CD8-positive, alpha-beta memory T cell (primary cell): ENCODE data around the gene GOLT1B. TPM values are rescaled to one million over a fixed set of nuclear protein-coding genes. Genes with fewer than 3 reads are reported as not detected.

Experiments
- CTCF ChIA-PET: fragments of 350-600 bp; sonication (Branson Sonifier 250); formaldehyde crosslinking; loops from one replicate; lab custom pipeline; 2021; ENCODE audit warnings: antibody characterized with exemption; lab: Charles Lee
- POLR2A ChIA-PET: fragments of 350-600 bp; sonication (Branson Sonifier 250); formaldehyde crosslinking; loops from one replicate; lab custom pipeline; 2021; ENCODE audit warnings: antibody characterized with exemption; lab: Charles Lee
- DNase-seq, 5 donors: peaks; one replicate each; pipeline versions ENCODE4 v3.0.0 to v3.0.0-alpha.2; 2020 to 2022; ENCODE audit warnings: mixed read lengths in 1 of 5
- H3K27ac ChIP-seq: one replicate; pipeline ENCODE4 v1.7.0; 2013; ENCODE audit warnings: low read depth, mild to moderate bottlenecking, low read length, moderate library complexity
- H3K27me3 ChIP-seq: 2 replicates; pipeline ENCODE4 v1.7.0; 2013; ENCODE audit warnings: low read length, mild to moderate bottlenecking; ENCODE audit not compliant: insufficient read depth, poor library complexity, severe bottlenecking
- H3K36me3 ChIP-seq: 2 replicates; pipeline ENCODE4 v1.7.0; 2013; ENCODE audit warnings: mild to moderate bottlenecking, low read length, moderate library complexity; ENCODE audit not compliant: insufficient read depth
- H3K4me1 ChIP-seq: 2 replicates; pipeline ENCODE4 v1.7.0; 2013; ENCODE audit warnings: mild to moderate bottlenecking, low read length, moderate library complexity; ENCODE audit not compliant: insufficient read depth
- H3K4me3 ChIP-seq: 2 replicates; pipeline ENCODE4 v1.7.0; 2013; ENCODE audit warnings: mild to moderate bottlenecking, low read length
- H3K9me3 ChIP-seq: 2 replicates; pipeline ENCODE4 v1.7.0; 2013; ENCODE audit warnings: mild to moderate bottlenecking, low read length
- H3K27ac Mint-ChIP-seq, 8 donors: one replicate each; pipeline ENCODE4 v1.8.0; 2020 to 2021; ENCODE audit warnings: mixed read lengths in 8 of 8, mild to moderate bottlenecking in 6 of 8, inconsistent platforms in 3 of 8, moderate library complexity in 3 of 8
- H3K27me3 Mint-ChIP-seq, 2 donors: one replicate each; pipeline ENCODE4 v1.8.0; 2020 to 2021; ENCODE audit warnings: mixed read lengths in 2 of 2, mild to moderate bottlenecking in 1 of 2, moderate library complexity in 1 of 2
- H3K36me3 Mint-ChIP-seq, 3 donors: one replicate each; pipeline ENCODE4 v1.8.0; 2020 to 2021; ENCODE audit warnings: mixed read lengths in 3 of 3, inconsistent platforms in 1 of 3, mild to moderate bottlenecking in 1 of 3
- H3K4me1 Mint-ChIP-seq, 3 donors: one replicate each; pipeline ENCODE4 v1.8.0; 2020 to 2021; ENCODE audit warnings: mixed read lengths in 3 of 3, inconsistent platforms in 1 of 3, mild to moderate bottlenecking in 1 of 3
- H3K4me3 Mint-ChIP-seq, 7 donors: one replicate each; pipeline ENCODE4 v1.8.0; 2020 to 2021; ENCODE audit warnings: mixed read lengths in 7 of 7, mild to moderate bottlenecking in 6 of 7, moderate library complexity in 4 of 7, inconsistent platforms in 2 of 7
- H3K9me3 Mint-ChIP-seq, 5 donors: one replicate each; pipeline ENCODE4 v1.8.0; 2020 to 2022; ENCODE audit warnings: mixed read lengths in 5 of 5, mild to moderate bottlenecking in 3 of 5, moderate library complexity in 2 of 5, inconsistent platforms in 1 of 5
- polyA plus RNA-seq: library from polyadenylated mRNA; unstranded; fragments of 300-500 nt; fragmentation: Illumina TruSeq; gene quantifications from one replicate; pipeline ENCODE4 v1.2.3, GENCODE V29; 2021
- total RNA-seq, 2 experiments: library from RNA; stranded (reverse); gene quantifications; one replicate each; pipeline ENCODE4 v1.2.3, GENCODE V29; 2021

Gene GOLT1B
- total and polyA plus RNA-seq, 3 experiments from 2014 or later, result 25.8 to 52.3 (median 48.1) TPM

GRCh38 chr12:21502872-21503271 is 1.3 kb downstream of the GOLT1B start:
- Histone ChIP-seq H3K36me3 (peaks cover 11% of the 10 kb centered on the region), H3K4me3 (no peak overlapping the region), H3K27me3 (no peaks in the 10 kb centered on the region), H3K4me1 (peaks cover 56% of the 10 kb centered on the region), H3K27ac (no peak overlapping the region), H3K9me3 (no peaks in the 10 kb centered on the region)
- no peak overlapping the region for H3K4me3 Mint-ChIP-seq
- DNase-seq, result no peak
- H3K9me3 Mint-ChIP-seq, result no peaks in the 10 kb centered on the region
- peaks cover 43 to 59% (median 45%) of the 10 kb centered on the region in 3 donors for H3K4me1 Mint-ChIP-seq
- peaks cover 4 to 33% (median 8%) of the 10 kb centered on the region in 3 donors for H3K36me3 Mint-ChIP-seq
- no peaks in the 10 kb centered on the region for H3K27me3 Mint-ChIP-seq
- ChIA-PET CTCF (no interaction called here), POLR2A (no interaction called here)
- H3K27ac Mint-ChIP-seq, result peak overlapping the region in 2 of 8 donors; percentile 70 to 71

DNA sequence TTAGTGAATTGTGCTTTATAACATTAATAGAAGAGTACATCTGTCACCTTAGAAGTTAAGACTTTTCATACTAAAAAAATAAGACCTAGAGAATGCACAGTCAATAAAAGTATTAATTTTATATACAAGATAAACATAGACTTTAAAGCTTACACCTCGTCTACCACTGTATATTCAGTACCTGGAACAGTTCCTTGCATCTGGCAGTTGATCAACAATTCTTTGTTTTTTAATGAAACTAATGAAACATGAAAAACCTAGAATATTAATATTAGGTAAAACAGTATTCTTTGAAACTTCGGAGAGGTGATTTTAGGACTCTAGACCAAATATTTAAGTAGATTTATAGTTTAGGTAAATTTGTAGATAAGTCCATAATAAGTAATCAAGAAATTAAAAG is 4.3 kb downstream of the GOLT1B start:
- Mint-ChIP-seq H3K9me3 (no peaks in the 10 kb centered on the region), H3K27ac (peak overlapping the region in 3 of 8 donors; percentile 29 to 31 (median 29)), H3K4me3 (peak overlapping the region in 1 of 7 donors; percentile 29), H3K36me3 (peaks cover 0 to 44% (median 20%) of the 10 kb centered on the region in 3 donors), H3K27me3 (no peaks in the 10 kb centered on the region), H3K4me1 (peaks cover 51 to 66% (median 65%) of the 10 kb centered on the region in 3 donors)
- Histone ChIP-seq H3K27ac (no peak overlapping the region), H3K4me3 (no peak overlapping the region), H3K9me3 (no peaks in the 10 kb centered on the region), H3K27me3 (no peaks in the 10 kb centered on the region), H3K36me3 (no peaks in the 10 kb centered on the region), H3K4me1 (peaks cover 42% of the 10 kb centered on the region)
- POLR2A ChIA-PET, result no interaction called here
- CTCF ChIA-PET, result no interaction called here
- DNase-seq, result no peak

- Histone ChIP-seq H3K4me3 (no peak overlapping the region), H3K27me3 (no peaks in the 10 kb centered on the region), H3K27ac (no peak overlapping the region), H3K4me1 (peaks cover 34% of the 10 kb centered on the region), H3K36me3 (peaks cover 6% of the 10 kb centered on the region), H3K9me3 (no peaks in the 10 kb centered on the region)
- H3K4me3 Mint-ChIP-seq, result no peak overlapping the region
- peaks cover 0 to 56% (median 22%) of the 10 kb centered on the region in 3 donors for H3K36me3 Mint-ChIP-seq
- CTCF ChIA-PET, result interaction anchor here (0.6 kb wide), 1 partner anchor 18 kb away, joined by 3 read pairs; the partner anchor contains the start of gene SPX
- DNase-seq, result no peak
- H3K27ac Mint-ChIP-seq, result no peak overlapping the region
- H3K9me3 Mint-ChIP-seq, result no peaks in the 10 kb centered on the region
- H3K27me3 Mint-ChIP-seq, result no peaks in the 10 kb centered on the region
- POLR2A ChIA-PET, result no interaction called here
- H3K4me1 Mint-ChIP-seq, result peaks cover 43 to 59% (median 58%) of the 10 kb centered on the region in 3 donors
Measured at GRCh38 chr12:21507849-21508248, 6.3 kb downstream of the GOLT1B start.

DNA sequence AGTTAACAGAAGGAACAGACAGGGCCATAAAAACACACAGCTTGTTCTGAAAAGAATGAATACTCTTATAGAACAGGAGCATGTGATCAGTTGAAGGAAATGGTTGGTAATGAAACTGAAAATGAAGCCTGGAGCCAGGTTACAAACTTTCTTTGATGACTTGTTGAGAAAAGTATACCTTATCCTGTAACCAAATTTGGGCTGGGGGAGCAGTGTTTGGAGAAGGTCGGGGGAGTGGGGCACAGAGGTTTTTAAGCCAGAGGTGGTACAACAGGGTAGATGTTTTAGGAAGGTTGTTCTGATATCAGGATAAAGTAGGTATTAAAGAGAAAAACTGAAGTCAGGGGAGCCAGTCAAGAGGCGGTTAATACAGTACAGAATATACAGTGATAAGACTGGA is 8.2 kb downstream of the GOLT1B start:
- Histone ChIP-seq H3K27ac (no peak overlapping the region), H3K9me3 (no peaks in the 10 kb centered on the region), H3K27me3 (no peaks in the 10 kb centered on the region), H3K4me3 (peak overlapping the region; percentile 10), H3K4me1 (peaks cover 15% of the 10 kb centered on the region), H3K36me3 (peaks cover 14% of the 10 kb centered on the region)
- Mint-ChIP-seq H3K4me1 (peaks cover 25 to 40% (median 39%) of the 10 kb centered on the region in 3 donors), H3K27ac (peak overlapping the region; percentile 4 to 94 (median 66)), H3K36me3 (peaks cover 0 to 73% (median 29%) of the 10 kb centered on the region in 3 donors), H3K9me3 (no peaks in the 10 kb centered on the region), H3K27me3 (no peaks in the 10 kb centered on the region), H3K4me3 (peak overlapping the region in 6 of 7 donors; percentile 3 to 57 (median 37))
- ChIA-PET POLR2A (no interaction called here), CTCF (no interaction called here)
- peak in 2 of 5 donors; percentile 0 to 9 for DNase-seq

DNA sequence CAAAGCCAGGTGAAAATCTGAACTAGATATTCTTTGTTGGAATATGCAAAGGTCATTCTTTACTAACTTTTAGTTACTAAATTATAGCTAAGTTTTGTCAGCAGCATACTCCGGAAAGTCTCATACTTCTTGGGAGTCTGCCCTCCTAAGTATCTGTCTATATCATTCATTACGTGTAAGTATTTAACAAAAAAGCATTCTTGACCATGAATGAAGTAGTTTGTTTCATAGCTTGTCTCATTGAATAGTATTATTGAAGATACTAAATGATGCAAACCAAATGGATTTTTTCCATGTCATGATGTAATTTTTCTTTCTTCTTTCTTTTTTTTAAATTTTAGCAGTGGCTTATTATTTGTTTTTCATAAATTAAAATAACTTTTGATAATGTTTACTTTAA is 14.7 kb downstream of the GOLT1B start:
- no peak for DNase-seq
- H3K27ac ChIP-seq, result no peak overlapping the region
- peaks cover 21% of the 10 kb centered on the region for H3K36me3 ChIP-seq
- peaks cover 0 to 63% (median 10%) of the 10 kb centered on the region in 3 donors for H3K36me3 Mint-ChIP-seq
- H3K4me1 ChIP-seq, result no peaks in the 10 kb centered on the region
- H3K4me3 ChIP-seq, result no peak overlapping the region
- no peak overlapping the region for H3K27ac Mint-ChIP-seq
- CTCF ChIA-PET, result no interaction called here
- POLR2A ChIA-PET, result no interaction called here
- H3K27me3 ChIP-seq, result no peaks in the 10 kb centered on the region
- no peak overlapping the region for H3K4me3 Mint-ChIP-seq
- H3K27me3 Mint-ChIP-seq, result no peaks in the 10 kb centered on the region
- H3K9me3 ChIP-seq, result no peaks in the 10 kb centered on the region
- H3K4me1 Mint-ChIP-seq, result peaks cover 0 to 1% (median 0%) of the 10 kb centered on the region in 3 donors
- no peaks in the 10 kb centered on the region for H3K9me3 Mint-ChIP-seq

- POLR2A ChIA-PET, result no interaction called here
Measured at GRCh38 chr12:21518451-21518850, 16.9 kb downstream of the GOLT1B start.

GRCh38 chr12:21521541-21521940 is 20.0 kb downstream of the GOLT1B start:
- Mint-ChIP-seq H3K9me3 (peaks cover 0 to 5% (median 3%) of the 10 kb centered on the region in 5 donors), H3K4me3 (no peak overlapping the region), H3K27ac (no peak overlapping the region), H3K36me3 (peaks cover 0 to 17% (median 4%) of the 10 kb centered on the region in 3 donors), H3K4me1 (no peaks in the 10 kb centered on the region), H3K27me3 (peaks cover 0 to under 1% of the 10 kb centered on the region in 2 donors)
- Histone ChIP-seq H3K27ac (no peak overlapping the region), H3K27me3 (no peaks in the 10 kb centered on the region), H3K9me3 (no peaks in the 10 kb centered on the region), H3K4me1 (no peaks in the 10 kb centered on the region), H3K4me3 (no peak overlapping the region), H3K36me3 (no peaks in the 10 kb centered on the region)
- POLR2A ChIA-PET, result no interaction called here
- CTCF ChIA-PET, result no interaction called here
- DNase-seq, result no peak

More at GRCh38 chr12:21518451-21518850, 16.9 kb downstream of the GOLT1B start:
- H3K27ac Mint-ChIP-seq, result peak overlapping the region in 1 of 8 donors; percentile 11
- peaks cover 0 to 43% (median 10%) of the 10 kb centered on the region in 3 donors for H3K36me3 Mint-ChIP-seq
- Histone ChIP-seq H3K27ac (no peak overlapping the region), H3K4me3 (no peak overlapping the region), H3K9me3 (no peaks in the 10 kb centered on the region), H3K36me3 (peaks cover 9% of the 10 kb centered on the region), H3K4me1 (no peaks in the 10 kb centered on the region), H3K27me3 (no peaks in the 10 kb centered on the region)
- DNase-seq, result no peak
- H3K4me3 Mint-ChIP-seq, result no peak overlapping the region
- no peaks in the 10 kb centered on the region for H3K9me3 Mint-ChIP-seq
- H3K4me1 Mint-ChIP-seq, result no peaks in the 10 kb centered on the region
- CTCF ChIA-PET, result no interaction called here
- no peaks in the 10 kb centered on the region for H3K27me3 Mint-ChIP-seq

- no peaks in the 10 kb centered on the region for H3K36me3 ChIP-seq
- Mint-ChIP-seq H3K27me3 (peaks cover 5 to 9% of the 10 kb centered on the region in 2 donors), H3K9me3 (peaks cover 0 to 5% (median 3%) of the 10 kb centered on the region in 5 donors), H3K4me1 (peaks cover 5 to 7% (median 7%) of the 10 kb centered on the region in 3 donors), H3K36me3 (peaks cover 0 to 7% (median 4%) of the 10 kb centered on the region in 3 donors), H3K27ac (no peak overlapping the region), H3K4me3 (no peak overlapping the region)
- POLR2A ChIA-PET, result no interaction called here
- DNase-seq, result no peak
- H3K27me3 ChIP-seq, result peaks cover 6% of the 10 kb centered on the region
- CTCF ChIA-PET, result no interaction called here
- H3K9me3 ChIP-seq, result no peaks in the 10 kb centered on the region
- H3K4me3 ChIP-seq, result no peak overlapping the region
- H3K27ac ChIP-seq, result no peak overlapping the region
- H3K4me1 ChIP-seq, result no peaks in the 10 kb centered on the region
Measured at GRCh38 chr12:21523148-21523547, 21.6 kb downstream of the GOLT1B start.
